CD4-positive, alpha-beta T cell treated with Interleukin-15 for 1 hour (primary cell): ENCODE data around the gene NKAIN2.
"Not testable (repeated sequence)": the region's sequence is repeated elsewhere in the genome, so short reads cannot be mapped to it uniquely, and the experiment has no call there.

Experiments used
- DNase-seq: peaks from one replicate; pipeline ENCODE4 v3.0.0-alpha.2; 2020

The NKAIN2 gene

GRCh38 chr6:124123617-124124209 is 320.0 kb downstream of the NKAIN2 start:
- DNase-seq = no peak

- DNase-seq = no peak
Measured at GRCh38 chr6:124131259-124131658, 327.6 kb downstream of the NKAIN2 start.

GRCh38 chr6:124131779-124132178 is 328.1 kb downstream of the NKAIN2 start:
- DNase-seq = no peak

GRCh38 chr6:124132256-124132655 is 328.6 kb downstream of the NKAIN2 start:
- DNase-seq = no peak

- no peak for DNase-seq
Measured at GRCh38 chr6:124142852-124143251, 339.2 kb downstream of the NKAIN2 start.

- DNase-seq = no peak
Measured at GRCh38 chr6:124143435-124143834, 339.8 kb downstream of the NKAIN2 start.

- no peak for DNase-seq
Measured at GRCh38 chr6:124147621-124148020, 344.0 kb downstream of the NKAIN2 start.

GRCh38 chr6:124148236-124148957 is 344.7 kb downstream of the NKAIN2 start:
- no peak for DNase-seq

GRCh38 chr6:124149646-124150045 is 346.0 kb downstream of the NKAIN2 start:
- DNase-seq = no peak

GRCh38 chr6:124158024-124158423 is 354.4 kb downstream of the NKAIN2 start:
- DNase-seq = no peak

GRCh38 chr6:124163676-124164075 is 360.0 kb downstream of the NKAIN2 start:
- DNase-seq = no peak

- no peak for DNase-seq
Measured at GRCh38 chr6:124164343-124164742, 360.7 kb downstream of the NKAIN2 start.

GRCh38 chr6:124167249-124167648 is 363.6 kb downstream of the NKAIN2 start:
- not testable (repeated sequence) for DNase-seq

- DNase-seq = no peak
Measured at GRCh38 chr6:124190256-124190655, 386.6 kb downstream of the NKAIN2 start.

GRCh38 chr6:124193132-124193531 is 389.5 kb downstream of the NKAIN2 start:
- DNase-seq = no peak

- DNase-seq = no peak
Measured at GRCh38 chr6:124197148-124197547, 393.5 kb downstream of the NKAIN2 start.

- no peak for DNase-seq
Measured at GRCh38 chr6:124199286-124199685, 395.6 kb downstream of the NKAIN2 start.

GRCh38 chr6:124200661-124201060 is 397.0 kb downstream of the NKAIN2 start:
- DNase-seq = no peak

- DNase-seq = no peak
Measured at GRCh38 chr6:124203101-124203811, 399.6 kb downstream of the NKAIN2 start.

GRCh38 chr6:124203812-124204167 is 400.1 kb downstream of the NKAIN2 start:
- no peak for DNase-seq

GRCh38 chr6:124205921-124206320 is 402.3 kb downstream of the NKAIN2 start:
- DNase-seq = no peak

GRCh38 chr6:124223611-124224345 is 420.1 kb downstream of the NKAIN2 start:
- no peak for DNase-seq

GRCh38 chr6:124226396-124226795 is 422.7 kb downstream of the NKAIN2 start:
- DNase-seq = no peak

GRCh38 chr6:124233221-124233620 is 429.6 kb downstream of the NKAIN2 start:
- DNase-seq = no peak
